SU-DHL-6 (cell line): ENCODE data around the gene NRTN.

Experiments used
- H2AFZ ChIP-seq: fragments of 200-600 bp; sonication (generic); 2 replicates; pipeline ENCODE4 v1.6.1; 2014; ENCODE audit warnings: low read depth, mild to moderate bottlenecking, moderate library complexity, mixed read lengths, antibody characterized with exemption, low read length; ENCODE audit not compliant: severe bottlenecking
- H3F3A ChIP-seq: fragments of 200-600 bp; shearing (Covaris generic); 2 replicates; pipeline ENCODE4 v1.6.0; 2016; ENCODE audit warnings: antibody characterized with exemption, mild to moderate bottlenecking; ENCODE audit not compliant: insufficient read depth
- H3K27ac ChIP-seq: fragments of 200-600 bp; sonication (generic); 2 replicates; pipeline ENCODE4 v1.5.1; 2016; ENCODE audit warnings: low read depth, mild to moderate bottlenecking, low read length, moderate library complexity, mixed read lengths
- H3K27me3 ChIP-seq: fragments of 200-600 bp; sonication (generic), shearing (Covaris generic); 2 replicates; pipeline ENCODE4 v1.6.0; 2014; ENCODE audit warnings: mild to moderate bottlenecking, low read length
- H3K36me3 ChIP-seq: fragments of 200-600 bp; sonication (generic); 2 replicates; pipeline ENCODE4 v1.6.1; 2014; ENCODE audit warnings: mild to moderate bottlenecking, low read length, mixed read lengths
- H3K4me2 ChIP-seq: fragments of 300-600, 200-600 bp; shearing (Covaris generic), sonication (generic); 2 replicates; pipeline ENCODE4 v1.6.0; 2014; ENCODE audit warnings: low read length, low read depth, mild to moderate bottlenecking; ENCODE audit not compliant: poor library complexity, severe bottlenecking
- H3K4me3 ChIP-seq: fragments of 200-600 bp; sonication (generic); 2 replicates; pipeline ENCODE4 v1.5.1; 2014; ENCODE audit warnings: antibody characterized with exemption, low read length, mild to moderate bottlenecking, mixed read lengths; ENCODE audit not compliant: insufficient read depth, poor library complexity, severe bottlenecking
- H3K79me2 ChIP-seq: fragments of 200-600 bp; sonication (generic); 2 replicates; pipeline ENCODE4 v1.6.1; 2014; ENCODE audit warnings: mild to moderate bottlenecking, low read length, moderate library complexity; ENCODE audit not compliant: insufficient read depth
- H3K9ac ChIP-seq: fragments of 200-600 bp; sonication (generic); 2 replicates; pipeline ENCODE4 v1.7.0; 2014; ENCODE audit warnings: mild to moderate bottlenecking, low read length
- H3K9me2 ChIP-seq: fragments of 200-600 bp; sonication (generic); replicated peaks from 2 replicates; pipeline ENCODE4 v1.6.1; 2014; ENCODE audit warnings: low read length; ENCODE audit not compliant: insufficient read depth
- H3K9me3 ChIP-seq: fragments of 200-600 bp; sonication (generic); 2 replicates; pipeline ENCODE4 v1.6.1; 2014; ENCODE audit warnings: low read length, mixed read lengths; ENCODE audit not compliant: insufficient read depth
- H4K20me1 ChIP-seq: fragments of 200-600 bp; sonication (generic); 2 replicates; pipeline ENCODE4 v1.6.1; 2014; ENCODE audit warnings: low read depth, mild to moderate bottlenecking, antibody characterized with exemption, low read length, moderate library complexity, mixed read lengths
- CTCF ChIP-seq: fragments of 200-600 bp; sonication (generic); IDR thresholded peaks from one replicate; pipeline ENCODE4 v1.5.1; 2017; ENCODE audit warnings: antibody characterized with exemption, mild to moderate bottlenecking, low read length, moderate library complexity; ENCODE audit not compliant: insufficient read depth, poor library complexity, severe bottlenecking
- EZH2phosphoT487 ChIP-seq: fragments of 200-600 bp; sonication (generic), shearing (Covaris generic); conservative IDR thresholded peaks from 2 replicates; pipeline ENCODE4 v1.6.1; 2018; ENCODE audit warnings: mild to moderate bottlenecking, antibody characterized with exemption, low read length, moderate library complexity, mixed read lengths

Gene NRTN

DNA sequence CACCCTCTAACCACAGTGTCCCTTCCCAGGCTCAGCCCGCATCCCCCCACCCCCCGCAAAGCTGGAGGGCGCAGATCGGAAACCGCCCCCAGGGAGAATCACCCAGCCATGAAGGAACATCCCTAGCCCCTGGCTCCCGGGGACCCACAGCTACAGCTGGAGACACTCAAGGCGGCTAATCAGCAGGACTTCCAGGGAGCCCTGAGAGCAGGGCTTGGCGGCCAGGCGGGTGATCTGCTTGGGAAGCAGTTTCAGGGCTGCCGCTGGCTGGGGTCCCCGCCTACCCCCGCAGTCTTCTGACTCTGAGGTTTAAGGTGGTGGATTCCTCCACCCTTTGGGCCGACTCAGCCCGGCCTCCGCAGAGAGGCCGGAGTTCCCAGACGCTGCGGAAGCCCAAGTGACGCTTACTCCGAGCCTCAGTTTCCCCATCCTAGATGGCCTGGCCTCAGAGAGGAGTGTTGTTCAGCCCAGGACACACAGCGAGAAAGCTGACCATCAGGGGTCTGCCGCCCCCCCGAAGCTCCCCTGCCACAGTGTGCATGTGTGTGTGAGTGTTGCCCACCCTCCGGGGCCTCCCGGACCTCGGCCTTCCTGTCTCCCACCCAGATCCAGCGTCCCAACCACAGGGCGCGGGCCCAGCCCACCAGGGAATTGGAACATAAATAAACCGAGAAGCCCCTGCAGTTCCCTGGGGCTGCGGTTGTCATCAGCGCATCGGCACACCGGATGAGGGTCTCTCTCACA is 24.9 kb downstream of the NRTN start:
- H3K9ac ChIP-seq: no peak overlapping the region
- no peaks in the 10 kb centered on the region for H3K27me3 ChIP-seq
- no peaks in the 10 kb centered on the region for H3K9me2 ChIP-seq

DNA sequence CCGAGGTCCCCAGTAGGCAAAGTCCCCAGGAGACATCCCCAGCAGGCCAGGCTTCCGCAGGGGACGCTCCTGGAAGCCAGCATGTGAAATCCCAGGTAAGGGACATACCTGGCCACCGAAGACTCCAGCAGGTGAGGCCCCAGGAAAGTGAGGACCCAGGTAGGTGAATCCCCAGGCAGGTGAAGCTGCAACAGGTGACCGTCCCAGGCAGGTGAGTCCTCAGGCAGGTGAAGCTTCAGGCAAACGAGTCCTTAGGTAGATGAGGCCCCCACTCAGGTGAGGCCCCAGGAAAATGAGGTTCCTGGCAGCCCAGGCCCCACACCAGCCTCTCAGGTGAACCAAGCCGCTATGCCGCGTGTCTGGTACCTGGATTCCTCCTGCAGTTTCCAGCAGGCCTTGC is 26.3 kb downstream of the NRTN start:
- Histone ChIP-seq H2AFZ (no peak overlapping the region), H3K79me2 (no peaks in the 10 kb centered on the region), H3K9me2 (no peaks in the 10 kb centered on the region), H3K9ac (no peak overlapping the region), H3F3A (no peaks in the 10 kb centered on the region), H3K27ac (no peak overlapping the region), H3K27me3 (no peaks in the 10 kb centered on the region), H3K36me3 (no peaks in the 10 kb centered on the region), H3K9me3 (no peaks in the 10 kb centered on the region), H4K20me1 (no peaks in the 10 kb centered on the region), H3K4me2 (no peak overlapping the region), H3K4me3 (no peak overlapping the region)
- TF ChIP-seq EZH2phosphoT487: no peak
- no peak for TF ChIP-seq CTCF

More for the DNA sequence above, 24.9 kb downstream of the NRTN start:
- TF ChIP-seq EZH2phosphoT487 (no peak), CTCF (no peak)
- no peaks in the 10 kb centered on the region for H3K79me2 ChIP-seq
- H3K9me3 ChIP-seq: no peaks in the 10 kb centered on the region
- H3F3A ChIP-seq: no peaks in the 10 kb centered on the region
- H3K4me3 ChIP-seq: no peak overlapping the region
- H2AFZ ChIP-seq: no peak overlapping the region
- no peak overlapping the region for H3K4me2 ChIP-seq
- no peaks in the 10 kb centered on the region for H4K20me1 ChIP-seq
- no peak overlapping the region for H3K27ac ChIP-seq
- no peaks in the 10 kb centered on the region for H3K36me3 ChIP-seq

DNA sequence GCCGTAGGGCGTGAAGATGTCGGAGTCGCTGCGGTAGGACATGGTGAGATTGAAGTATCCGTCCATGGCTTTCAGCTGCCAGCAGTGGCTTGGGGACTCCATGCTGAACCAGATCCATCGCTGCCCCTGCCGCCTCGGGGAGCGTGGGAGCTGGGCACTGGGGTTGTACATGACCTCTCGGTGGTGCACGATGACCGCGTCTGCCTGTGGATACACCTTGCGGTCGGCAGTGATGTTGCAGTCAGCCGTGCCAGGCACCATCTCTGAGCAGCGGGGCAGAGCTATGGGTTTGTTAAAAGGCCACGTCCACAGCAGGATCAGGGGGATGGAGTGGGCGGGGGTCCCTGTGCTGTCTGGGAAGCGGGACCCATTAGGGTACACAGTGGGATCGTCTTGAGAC is 27.2 kb downstream of the NRTN start:
- no peak overlapping the region for H3K4me3 ChIP-seq
- no peak overlapping the region for H3K9ac ChIP-seq
- H4K20me1 ChIP-seq: no peaks in the 10 kb centered on the region
- no peaks in the 10 kb centered on the region for H3K36me3 ChIP-seq
- H3K27ac ChIP-seq: no peak overlapping the region
- H3K9me2 ChIP-seq: no peaks in the 10 kb centered on the region
- no peaks in the 10 kb centered on the region for H3F3A ChIP-seq
- no peaks in the 10 kb centered on the region for H3K9me3 ChIP-seq
- H3K27me3 ChIP-seq: no peaks in the 10 kb centered on the region
- H3K79me2 ChIP-seq: no peaks in the 10 kb centered on the region
- TF ChIP-seq EZH2phosphoT487 (no peak), CTCF (no peak)
- no peak overlapping the region for H3K4me2 ChIP-seq
- no peak overlapping the region for H2AFZ ChIP-seq
